ENCODE data around the gene MINDY4.

The MINDY4 gene

DNA sequence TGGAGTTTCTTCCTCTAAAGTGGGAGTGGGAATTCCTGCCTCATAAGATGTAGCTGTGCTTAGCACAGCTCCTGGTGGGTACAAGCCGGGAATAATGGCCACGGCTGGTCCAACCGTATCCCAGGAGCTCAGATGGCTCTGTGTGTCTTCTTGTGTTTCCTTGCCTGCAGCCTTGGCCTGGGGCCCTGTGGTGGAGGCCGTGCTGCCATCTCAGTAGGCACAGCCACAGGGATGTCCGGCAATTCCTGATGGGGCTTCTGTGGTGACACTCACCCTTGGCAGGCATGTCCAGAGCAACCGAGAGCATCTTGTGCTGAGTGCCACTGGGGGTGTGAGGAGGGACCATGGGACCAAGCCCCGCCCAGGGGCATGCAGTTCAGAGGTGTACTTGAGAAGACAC is 90.4 kb downstream of the MINDY4 start:
- Histone ChIP-seq H3K27ac (ENCODE audit: low read depth, low read length) (no peak overlapping the region), H3K4me3 (ENCODE audit: low read depth, low read length) (no peak overlapping the region), H3K27me3 (ENCODE audit: control insufficient read depth, insufficient read depth, low read length) (no peaks in the 10 kb centered on the region), H3K9ac (ENCODE audit: low read depth, low read length) (no peak overlapping the region), H3K36me3 (ENCODE audit: control insufficient read depth, insufficient read depth, low read length) (no peaks in the 10 kb centered on the region), H3K9me3 (ENCODE audit: control insufficient read depth, insufficient read depth, low read length) (no peaks in the 10 kb centered on the region), H3K4me1 (ENCODE audit: control insufficient read depth, insufficient read depth, low read length) (no peaks in the 10 kb centered on the region)

DNA sequence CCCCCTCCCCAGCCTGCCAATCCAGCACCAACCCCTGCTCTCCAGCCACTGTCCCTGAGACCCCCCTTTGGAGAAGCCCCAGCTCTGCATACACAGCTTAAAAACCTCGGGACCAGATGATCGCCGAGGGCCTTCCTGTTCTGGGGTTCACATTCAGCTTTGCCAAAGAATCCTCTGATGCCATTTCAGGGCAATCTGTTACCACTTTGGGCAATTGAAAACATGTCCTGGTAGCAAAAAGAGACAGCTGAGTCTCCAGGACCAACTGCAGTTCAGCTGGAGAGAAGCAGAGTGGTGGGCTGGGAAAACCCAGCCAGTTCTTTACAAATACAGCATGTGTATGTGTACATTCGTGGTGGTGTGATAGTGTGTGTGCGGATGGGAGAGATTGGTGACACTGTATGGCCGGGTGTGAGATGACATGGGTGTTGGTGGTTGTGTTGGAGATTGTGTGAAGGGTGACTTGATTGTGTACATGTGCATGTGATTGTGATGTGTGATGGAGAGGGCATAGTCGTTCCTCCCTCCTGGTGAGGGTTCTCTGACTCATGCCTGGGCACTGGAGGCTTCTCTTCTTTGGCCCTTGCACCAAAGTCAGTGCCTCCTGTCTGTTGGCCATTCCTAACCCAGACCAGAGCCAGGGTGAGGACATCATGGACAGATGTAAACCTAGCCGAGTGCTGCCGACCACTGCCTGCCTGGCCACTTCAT is 91.9 kb downstream of the MINDY4 start:
- Histone ChIP-seq H3K9ac (ENCODE audit: low read depth, low read length) (no peak overlapping the region), H3K4me1 (ENCODE audit: control insufficient read depth, insufficient read depth, low read length) (no peaks in the 10 kb centered on the region), H3K27me3 (ENCODE audit: control insufficient read depth, insufficient read depth, low read length) (no peaks in the 10 kb centered on the region), H3K4me3 (ENCODE audit: low read depth, low read length) (no peak overlapping the region), H3K27ac (ENCODE audit: low read depth, low read length) (no peak overlapping the region), H3K9me3 (ENCODE audit: control insufficient read depth, insufficient read depth, low read length) (no peaks in the 10 kb centered on the region), H3K36me3 (ENCODE audit: control insufficient read depth, insufficient read depth, low read length) (no peaks in the 10 kb centered on the region)

DNA sequence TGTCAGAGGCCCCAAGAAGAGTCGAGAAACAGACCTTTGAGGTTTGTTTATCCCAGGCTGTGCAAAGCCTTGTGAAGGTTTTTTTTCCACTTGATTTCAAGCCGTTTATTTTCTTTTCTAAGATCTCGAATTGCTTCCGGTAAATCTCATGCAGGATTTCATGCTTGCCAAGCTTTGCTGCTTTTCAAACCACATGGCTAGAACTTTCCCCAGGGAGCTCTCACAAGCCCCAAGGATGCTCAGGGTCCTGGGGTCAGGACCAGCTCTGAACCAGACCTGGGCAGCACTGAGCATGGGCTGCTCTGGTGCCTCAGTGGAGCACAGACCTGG is 92.5 kb downstream of the MINDY4 start:
- no peak overlapping the region for H3K9ac ChIP-seq (ENCODE audit: low read depth, low read length)
- H3K27ac ChIP-seq (ENCODE audit: low read depth, low read length): no peak overlapping the region
- H3K36me3 ChIP-seq (ENCODE audit: control insufficient read depth, insufficient read depth, low read length): no peaks in the 10 kb centered on the region
- no peaks in the 10 kb centered on the region for H3K4me1 ChIP-seq (ENCODE audit: control insufficient read depth, insufficient read depth, low read length)
- H3K9me3 ChIP-seq (ENCODE audit: control insufficient read depth, insufficient read depth, low read length): no peaks in the 10 kb centered on the region
- H3K27me3 ChIP-seq (ENCODE audit: control insufficient read depth, insufficient read depth, low read length): no peaks in the 10 kb centered on the region
- H3K4me3 ChIP-seq (ENCODE audit: low read depth, low read length): no peak overlapping the region

DNA sequence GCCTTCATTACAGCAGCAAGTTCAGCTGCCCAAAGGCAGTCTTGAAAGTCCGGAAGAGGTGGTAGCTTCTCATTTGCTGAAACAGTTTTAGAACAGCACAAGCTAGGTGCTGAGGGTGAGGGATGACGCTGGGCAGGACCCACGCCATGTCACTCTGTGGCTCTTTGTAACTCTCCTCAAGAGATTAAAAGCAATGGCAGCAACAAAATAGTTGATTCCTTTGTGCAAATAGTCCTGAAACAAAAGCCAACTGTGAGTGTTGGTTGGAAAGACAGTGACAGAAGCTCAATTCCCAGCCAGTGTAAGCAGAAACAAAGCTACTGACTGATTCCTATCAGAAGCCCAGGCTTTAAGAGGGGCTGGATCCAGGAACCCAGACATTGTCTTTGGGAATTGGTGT is 92.9 kb downstream of the MINDY4 start:
- Histone ChIP-seq H3K9ac (ENCODE audit: low read depth, low read length) (no peak overlapping the region), H3K4me1 (ENCODE audit: control insufficient read depth, insufficient read depth, low read length) (no peaks in the 10 kb centered on the region), H3K27ac (ENCODE audit: low read depth, low read length) (no peak overlapping the region), H3K4me3 (ENCODE audit: low read depth, low read length) (no peak overlapping the region), H3K9me3 (ENCODE audit: control insufficient read depth, insufficient read depth, low read length) (no peaks in the 10 kb centered on the region), H3K36me3 (ENCODE audit: control insufficient read depth, insufficient read depth, low read length) (no peaks in the 10 kb centered on the region), H3K27me3 (ENCODE audit: control insufficient read depth, insufficient read depth, low read length) (no peaks in the 10 kb centered on the region)

DNA sequence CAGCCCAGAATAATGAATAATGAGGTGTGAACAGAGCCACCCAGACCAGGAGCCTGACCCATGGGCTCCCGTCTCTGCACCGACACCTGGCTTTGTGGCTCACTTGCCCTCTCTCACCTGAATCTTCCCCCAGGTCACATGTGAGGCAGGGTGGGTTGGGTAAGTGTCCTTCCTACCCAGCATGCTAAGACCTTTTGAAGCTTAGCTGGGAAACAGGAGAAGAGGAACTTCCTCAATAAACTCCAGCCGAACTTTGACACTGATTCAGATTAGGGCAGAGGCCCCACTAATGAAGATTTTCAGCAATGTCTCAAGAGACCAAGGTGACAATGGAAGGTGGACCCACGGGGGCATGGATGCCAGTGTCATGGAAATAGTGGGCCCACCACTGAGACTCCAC is 93.9 kb downstream of the MINDY4 start:
- Histone ChIP-seq H3K36me3 (ENCODE audit: control insufficient read depth, insufficient read depth, low read length) (no peaks in the 10 kb centered on the region), H3K9me3 (ENCODE audit: control insufficient read depth, insufficient read depth, low read length) (no peaks in the 10 kb centered on the region), H3K9ac (ENCODE audit: low read depth, low read length) (no peak overlapping the region), H3K4me1 (ENCODE audit: control insufficient read depth, insufficient read depth, low read length) (no peaks in the 10 kb centered on the region), H3K27me3 (ENCODE audit: control insufficient read depth, insufficient read depth, low read length) (no peaks in the 10 kb centered on the region), H3K27ac (ENCODE audit: low read depth, low read length) (no peak overlapping the region), H3K4me3 (ENCODE audit: low read depth, low read length) (no peak overlapping the region)

DNA sequence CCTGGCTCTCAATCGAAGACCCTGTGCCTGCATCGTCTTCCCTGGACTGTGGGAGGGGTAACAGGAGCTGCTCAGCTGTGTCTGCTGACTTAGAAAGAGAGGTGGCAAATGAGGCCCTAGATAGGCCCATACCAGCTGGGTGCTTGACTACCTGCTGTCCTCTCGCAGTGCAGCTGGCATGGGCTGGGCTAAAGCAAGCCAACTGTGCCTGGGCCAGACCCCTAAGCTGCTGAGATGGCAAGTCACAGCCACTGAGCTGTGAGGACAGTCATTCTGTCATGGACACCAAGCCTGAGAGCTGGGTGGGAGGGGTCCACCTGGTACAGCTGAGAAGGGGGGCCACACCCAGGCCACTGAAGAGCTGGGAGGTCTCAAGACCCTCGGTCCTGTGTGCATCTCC is 94.6 kb downstream of the MINDY4 start:
- no peaks in the 10 kb centered on the region for H3K9me3 ChIP-seq (ENCODE audit: control insufficient read depth, insufficient read depth, low read length)
- H3K27ac ChIP-seq (ENCODE audit: low read depth, low read length): no peak overlapping the region
- H3K9ac ChIP-seq (ENCODE audit: low read depth, low read length): no peak overlapping the region
- H3K4me3 ChIP-seq (ENCODE audit: low read depth, low read length): no peak overlapping the region
- no peaks in the 10 kb centered on the region; the same call in 1 of the 2 replicates for H3K27me3 ChIP-seq (ENCODE audit: control insufficient read depth, insufficient read depth, low read length)
- no peaks in the 10 kb centered on the region for H3K36me3 ChIP-seq (ENCODE audit: control insufficient read depth, insufficient read depth, low read length)
- H3K4me1 ChIP-seq (ENCODE audit: control insufficient read depth, insufficient read depth, low read length): no peaks in the 10 kb centered on the region

DNA sequence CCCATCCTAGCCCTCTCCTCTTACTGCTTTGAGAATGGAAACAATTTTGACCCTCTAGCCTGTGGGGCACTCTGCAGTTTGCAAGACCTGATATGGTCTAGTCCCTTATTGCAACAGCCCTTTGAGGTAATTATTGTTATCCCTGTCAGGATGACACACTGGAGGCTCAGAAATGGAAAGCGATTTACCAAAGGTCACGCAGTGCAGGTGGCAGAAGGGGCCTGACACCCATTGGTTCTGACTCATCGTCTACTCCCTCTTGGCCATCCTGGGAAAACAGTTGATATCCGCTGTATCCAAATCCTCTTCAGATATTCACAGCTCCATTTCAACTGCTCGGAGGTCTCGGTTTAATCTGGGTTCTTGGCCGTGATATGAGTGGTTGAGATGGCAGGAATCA is 95.7 kb downstream of the MINDY4 start:
- H3K4me1 ChIP-seq (ENCODE audit: control insufficient read depth, insufficient read depth, low read length): no peaks in the 10 kb centered on the region
- no peaks in the 10 kb centered on the region for H3K9me3 ChIP-seq (ENCODE audit: control insufficient read depth, insufficient read depth, low read length)
- H3K27me3 ChIP-seq (ENCODE audit: control insufficient read depth, insufficient read depth, low read length): no peaks in the 10 kb centered on the region; the same call in 1 of the 2 replicates

DNA sequence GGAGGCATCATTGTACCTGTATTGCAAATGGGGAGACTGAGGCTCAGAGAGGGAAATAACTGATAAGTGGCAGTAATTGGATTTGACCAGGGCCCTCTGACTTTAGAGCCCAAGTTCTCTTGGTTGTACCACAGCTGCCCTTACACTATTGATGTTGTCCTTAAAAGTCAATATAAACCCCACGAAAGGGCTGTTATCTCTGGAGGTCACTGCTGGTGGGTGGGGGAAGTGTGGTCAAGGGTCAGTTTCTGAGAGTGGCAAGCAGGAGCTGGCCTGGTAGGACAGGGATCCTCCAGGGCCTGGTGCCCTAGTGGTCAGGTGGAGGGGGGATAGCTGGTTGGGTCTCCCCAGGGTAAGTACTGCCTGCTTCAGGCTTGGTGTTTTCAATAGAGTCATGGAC is 96.3 kb downstream of the MINDY4 start:
- Histone ChIP-seq H3K27ac (ENCODE audit: low read depth, low read length) (no peak overlapping the region), H3K36me3 (ENCODE audit: control insufficient read depth, insufficient read depth, low read length) (no peaks in the 10 kb centered on the region), H3K4me1 (ENCODE audit: control insufficient read depth, insufficient read depth, low read length) (no peaks in the 10 kb centered on the region), H3K27me3 (ENCODE audit: control insufficient read depth, insufficient read depth, low read length) (no peaks in the 10 kb centered on the region; the same call in 1 of the 2 replicates), H3K9me3 (ENCODE audit: control insufficient read depth, insufficient read depth, low read length) (no peaks in the 10 kb centered on the region), H3K9ac (ENCODE audit: low read depth, low read length) (no peak overlapping the region), H3K4me3 (ENCODE audit: low read depth, low read length) (no peak overlapping the region)

More for the DNA sequence above, 95.7 kb downstream of the MINDY4 start:
- Histone ChIP-seq H3K4me3 (ENCODE audit: low read depth, low read length) (no peak overlapping the region), H3K36me3 (ENCODE audit: control insufficient read depth, insufficient read depth, low read length) (no peaks in the 10 kb centered on the region), H3K27ac (ENCODE audit: low read depth, low read length) (no peak overlapping the region), H3K9ac (ENCODE audit: low read depth, low read length) (no peak overlapping the region)

DNA sequence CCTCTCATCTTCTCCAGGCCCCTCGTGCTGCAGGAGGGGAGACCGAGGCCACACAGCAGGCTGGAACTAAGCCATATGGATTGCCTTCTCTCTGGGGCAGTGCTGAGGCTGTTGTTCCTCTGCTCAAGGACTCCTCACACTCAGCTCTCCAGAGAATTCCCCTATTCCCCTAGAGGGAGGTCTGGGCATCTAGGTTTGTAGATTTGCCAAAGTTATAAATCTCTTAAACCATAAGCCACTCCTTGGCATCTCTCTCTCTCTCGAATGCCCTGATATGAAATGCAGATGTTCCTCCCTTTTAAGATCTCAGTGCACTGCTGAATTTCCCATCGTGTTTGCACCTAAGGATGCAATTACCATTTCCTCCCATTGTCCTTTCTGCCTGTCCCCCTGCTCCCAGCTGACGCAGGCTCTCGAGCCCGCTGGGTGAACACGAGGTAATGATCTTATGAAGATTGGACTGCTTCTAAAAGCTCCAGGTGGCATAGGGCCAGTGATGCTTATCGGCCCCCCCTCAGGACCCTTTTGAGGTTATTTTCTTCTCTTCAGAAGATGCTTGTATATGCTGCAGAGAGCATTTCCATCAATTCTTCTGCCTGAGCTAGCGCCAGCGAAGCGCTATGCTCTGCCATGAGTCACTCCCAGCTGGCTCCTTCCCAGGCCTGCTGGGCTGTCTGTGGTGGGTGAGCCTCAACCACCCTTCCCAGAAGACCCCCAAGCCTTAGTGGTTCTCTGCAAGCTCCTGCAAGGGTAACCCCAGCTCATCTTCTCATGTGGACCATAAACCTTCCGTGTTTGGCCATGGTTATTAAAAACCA is 98.8 kb downstream of the MINDY4 start:
- Histone ChIP-seq H3K4me1 (ENCODE audit: control insufficient read depth, insufficient read depth, low read length) (no peaks in the 10 kb centered on the region), H3K9ac (ENCODE audit: low read depth, low read length) (no peak overlapping the region), H3K27ac (ENCODE audit: low read depth, low read length) (no peak overlapping the region), H3K9me3 (ENCODE audit: control insufficient read depth, insufficient read depth, low read length) (no peaks in the 10 kb centered on the region), H3K27me3 (ENCODE audit: control insufficient read depth, insufficient read depth, low read length) (no peaks in the 10 kb centered on the region; the same call in 1 of the 2 replicates), H3K4me3 (ENCODE audit: low read depth, low read length) (no peak overlapping the region), H3K36me3 (ENCODE audit: control insufficient read depth, insufficient read depth, low read length) (no peaks in the 10 kb centered on the region)

DNA sequence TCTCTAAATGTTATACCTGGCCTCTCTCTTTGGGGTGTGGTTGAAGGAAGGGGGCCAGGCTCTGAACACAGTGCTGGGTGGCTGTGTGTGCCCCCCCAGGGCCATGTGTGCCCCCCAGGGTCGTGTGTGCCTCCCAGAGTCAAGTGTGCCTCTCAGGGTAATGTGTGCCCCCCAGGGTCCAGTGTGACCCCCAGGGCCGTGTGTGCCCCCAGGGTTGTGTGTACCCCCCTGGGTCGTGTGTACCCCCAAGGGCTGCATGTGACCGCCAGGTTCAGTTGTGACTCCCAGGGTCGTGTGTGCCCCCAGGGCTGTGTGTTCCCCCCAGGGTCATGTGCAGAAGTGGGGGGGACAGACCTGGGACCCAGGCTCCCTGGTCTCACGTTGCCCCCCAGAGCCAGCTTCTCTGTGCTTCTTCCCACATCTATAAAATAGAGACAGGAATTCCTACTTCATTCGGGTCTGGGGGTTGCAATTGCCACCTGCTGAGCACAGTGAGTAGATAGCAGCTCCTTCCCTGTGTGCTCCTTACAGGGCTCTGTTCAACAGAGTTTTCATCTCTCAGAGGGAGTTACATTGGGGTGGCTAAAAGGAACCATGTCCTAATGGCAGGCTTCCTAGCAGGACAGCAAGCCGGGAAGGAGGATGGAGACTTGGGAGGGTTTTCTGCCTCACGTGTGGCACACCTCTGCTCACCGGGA is 99.8 kb downstream of the MINDY4 start:
- no peaks in the 10 kb centered on the region for H3K4me1 ChIP-seq (ENCODE audit: control insufficient read depth, insufficient read depth, low read length)
- no peaks in the 10 kb centered on the region; the same call in 1 of the 2 replicates for H3K27me3 ChIP-seq (ENCODE audit: control insufficient read depth, insufficient read depth, low read length)
- no peak overlapping the region for H3K27ac ChIP-seq (ENCODE audit: low read depth, low read length)
- H3K9ac ChIP-seq (ENCODE audit: low read depth, low read length): no peak overlapping the region
- no peaks in the 10 kb centered on the region for H3K9me3 ChIP-seq (ENCODE audit: control insufficient read depth, insufficient read depth, low read length)
- no peaks in the 10 kb centered on the region for H3K36me3 ChIP-seq (ENCODE audit: control insufficient read depth, insufficient read depth, low read length)
- no peak overlapping the region for H3K4me3 ChIP-seq (ENCODE audit: low read depth, low read length)

DNA sequence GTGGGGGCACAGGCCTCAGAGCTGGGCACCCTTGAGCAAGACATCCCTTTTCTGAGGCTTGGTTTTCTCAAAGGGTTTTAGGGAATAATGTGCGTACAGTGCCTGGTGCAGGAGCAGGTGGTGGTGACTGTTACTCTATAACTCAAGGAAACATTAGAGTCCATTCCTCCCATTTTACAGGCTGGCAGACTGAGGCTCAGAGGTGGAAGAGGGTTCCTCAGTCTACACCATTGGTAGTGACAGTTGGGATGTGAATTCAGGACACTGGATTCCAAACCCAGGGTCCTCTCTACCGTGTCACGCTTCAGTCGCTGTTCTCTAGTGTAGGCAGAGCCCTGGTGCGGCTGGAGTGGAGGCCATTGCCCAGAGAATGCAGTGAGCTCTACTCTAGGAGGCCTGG is 100.4 kb downstream of the MINDY4 start:
- Histone ChIP-seq H3K4me3 (ENCODE audit: low read depth, low read length) (no peak overlapping the region), H3K4me1 (ENCODE audit: control insufficient read depth, insufficient read depth, low read length) (peaks cover 3% of the 10 kb centered on the region; the same call in 1 of the 2 replicates)

More for the DNA sequence above, 100.4 kb downstream of the MINDY4 start:
- no peaks in the 10 kb centered on the region for H3K36me3 ChIP-seq (ENCODE audit: control insufficient read depth, insufficient read depth, low read length)
- H3K27ac ChIP-seq (ENCODE audit: low read depth, low read length): no peak overlapping the region
- no peaks in the 10 kb centered on the region; the same call in 1 of the 2 replicates for H3K27me3 ChIP-seq (ENCODE audit: control insufficient read depth, insufficient read depth, low read length)
- no peaks in the 10 kb centered on the region for H3K9me3 ChIP-seq (ENCODE audit: control insufficient read depth, insufficient read depth, low read length)
- no peak overlapping the region for H3K9ac ChIP-seq (ENCODE audit: low read depth, low read length)
